MM.1S (cell line): ENCODE measurements around the gene ADH1B.

Experiments
- EZH2 ChIP-seq: fragments of 300-600 bp; sonication (generic); optimal IDR thresholded peaks from 2 replicates; pipeline ENCODE3; 2017; ENCODE audit warnings: low read depth, mild to moderate bottlenecking, antibody characterized with exemption, low read length, mixed read lengths
- EZH2phosphoT487 ChIP-seq: fragments of 300-600 bp; sonication (generic); IDR thresholded peaks from 2 replicates; pipeline ENCODE4 v1.6.1; 2018; ENCODE audit warnings: antibody characterized with exemption, low read length
- TF ChIP-seq, protein P1 (sequence below): fragments of 300-600 bp; sonication (generic); IDR thresholded peaks from 2 replicates; pipeline ENCODE4 v1.5.1; 2016; ENCODE audit warnings: antibody characterized with exemption, low read length, mixed read lengths

DNA sequence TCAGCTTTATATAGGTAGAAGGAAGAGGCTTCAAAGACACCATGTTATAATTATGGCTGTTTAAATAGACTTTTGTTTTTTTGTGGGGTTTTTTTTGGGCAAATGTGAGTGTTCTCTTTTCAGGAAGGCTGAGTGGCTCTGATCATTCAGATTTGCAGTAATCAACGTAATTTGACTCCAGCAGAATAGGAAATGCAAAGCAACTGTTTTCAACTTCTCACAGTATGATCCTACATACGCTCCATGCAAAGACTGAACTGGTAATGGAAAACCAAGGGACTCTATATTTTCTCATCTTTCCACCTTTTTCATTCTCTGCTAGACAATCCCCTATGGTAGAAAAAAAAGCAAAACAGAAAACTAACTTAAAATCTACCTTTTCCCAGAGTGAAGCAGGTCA is 10.8 kb downstream of the ADH1B start:
- TF ChIP-seq, protein P1, sequence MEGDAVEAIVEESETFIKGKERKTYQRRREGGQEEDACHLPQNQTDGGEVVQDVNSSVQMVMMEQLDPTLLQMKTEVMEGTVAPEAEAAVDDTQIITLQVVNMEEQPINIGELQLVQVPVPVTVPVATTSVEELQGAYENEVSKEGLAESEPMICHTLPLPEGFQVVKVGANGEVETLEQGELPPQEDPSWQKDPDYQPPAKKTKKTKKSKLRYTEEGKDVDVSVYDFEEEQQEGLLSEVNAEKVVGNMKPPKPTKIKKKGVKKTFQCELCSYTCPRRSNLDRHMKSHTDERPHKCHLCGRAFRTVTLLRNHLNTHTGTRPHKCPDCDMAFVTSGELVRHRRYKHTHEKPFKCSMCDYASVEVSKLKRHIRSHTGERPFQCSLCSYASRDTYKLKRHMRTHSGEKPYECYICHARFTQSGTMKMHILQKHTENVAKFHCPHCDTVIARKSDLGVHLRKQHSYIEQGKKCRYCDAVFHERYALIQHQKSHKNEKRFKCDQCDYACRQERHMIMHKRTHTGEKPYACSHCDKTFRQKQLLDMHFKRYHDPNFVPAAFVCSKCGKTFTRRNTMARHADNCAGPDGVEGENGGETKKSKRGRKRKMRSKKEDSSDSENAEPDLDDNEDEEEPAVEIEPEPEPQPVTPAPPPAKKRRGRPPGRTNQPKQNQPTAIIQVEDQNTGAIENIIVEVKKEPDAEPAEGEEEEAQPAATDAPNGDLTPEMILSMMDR: no peak
- TF ChIP-seq EZH2phosphoT487: no peak
- TF ChIP-seq EZH2: no peak
